RWPE2 (cell line): ENCODE data around the gene MYBPC2.

Source experiments
- ATAC-seq: fragments of 200-7000 bp; cut with Tn5 transposase; 3 replicates; pipeline ENCODE4 v1.9.1; 2021; ENCODE audit warnings: low read depth
- DNase-seq: peaks from one replicate; pipeline ENCODE4 v3.0.0-alpha.2; 2020; ENCODE audit warnings: low spot score
- H3K27ac ChIP-seq: fragments of 450-650 bp; 2 replicates; pipeline ENCODE4 v1.5.1; 2017; ENCODE audit warnings: mild to moderate bottlenecking; ENCODE audit not compliant: poor library complexity, severe bottlenecking
- H3K27me3 ChIP-seq: fragments of 250-450 bp; sonication (Bioruptor Pico); 2 replicates; pipeline ENCODE4 v1.5.1; 2021; ENCODE audit warnings: mild to moderate bottlenecking, moderate library complexity; ENCODE audit not compliant: insufficient read depth, poor library complexity, severe bottlenecking
- H3K36me3 ChIP-seq: fragments of 250-450 bp; sonication (Bioruptor Pico); 2 replicates; pipeline ENCODE4 v1.5.1; 2020; ENCODE audit warnings: low read depth, mild to moderate bottlenecking, moderate library complexity
- H3K4me1 ChIP-seq: fragments of 250-450 bp; sonication (Bioruptor Pico); 2 replicates; pipeline ENCODE4 v1.5.1; 2021; ENCODE audit warnings: mild to moderate bottlenecking, moderate library complexity; ENCODE audit not compliant: insufficient read depth, poor library complexity, severe bottlenecking
- H3K4me3 ChIP-seq: fragments of 250-450 bp; sonication (Bioruptor Pico); 2 replicates; pipeline ENCODE4 v1.5.1; 2021; ENCODE audit warnings: mild to moderate bottlenecking, moderate library complexity; ENCODE audit not compliant: severe bottlenecking
- H3K9me3 ChIP-seq: fragments of 250-450 bp; sonication (Bioruptor Pico); 2 replicates; pipeline ENCODE4 v1.5.1; 2021; ENCODE audit warnings: mild to moderate bottlenecking, moderate library complexity; ENCODE audit not compliant: severe bottlenecking
- TF ChIP-seq, protein P1 (sequence below): fragments of 450-650 bp; IDR thresholded peaks from one replicate; pipeline ENCODE4 v1.5.1; 2017; ENCODE audit warnings: mild to moderate bottlenecking, moderate library complexity; ENCODE audit not compliant: poor library complexity, severe bottlenecking

The MYBPC2 gene

DNA sequence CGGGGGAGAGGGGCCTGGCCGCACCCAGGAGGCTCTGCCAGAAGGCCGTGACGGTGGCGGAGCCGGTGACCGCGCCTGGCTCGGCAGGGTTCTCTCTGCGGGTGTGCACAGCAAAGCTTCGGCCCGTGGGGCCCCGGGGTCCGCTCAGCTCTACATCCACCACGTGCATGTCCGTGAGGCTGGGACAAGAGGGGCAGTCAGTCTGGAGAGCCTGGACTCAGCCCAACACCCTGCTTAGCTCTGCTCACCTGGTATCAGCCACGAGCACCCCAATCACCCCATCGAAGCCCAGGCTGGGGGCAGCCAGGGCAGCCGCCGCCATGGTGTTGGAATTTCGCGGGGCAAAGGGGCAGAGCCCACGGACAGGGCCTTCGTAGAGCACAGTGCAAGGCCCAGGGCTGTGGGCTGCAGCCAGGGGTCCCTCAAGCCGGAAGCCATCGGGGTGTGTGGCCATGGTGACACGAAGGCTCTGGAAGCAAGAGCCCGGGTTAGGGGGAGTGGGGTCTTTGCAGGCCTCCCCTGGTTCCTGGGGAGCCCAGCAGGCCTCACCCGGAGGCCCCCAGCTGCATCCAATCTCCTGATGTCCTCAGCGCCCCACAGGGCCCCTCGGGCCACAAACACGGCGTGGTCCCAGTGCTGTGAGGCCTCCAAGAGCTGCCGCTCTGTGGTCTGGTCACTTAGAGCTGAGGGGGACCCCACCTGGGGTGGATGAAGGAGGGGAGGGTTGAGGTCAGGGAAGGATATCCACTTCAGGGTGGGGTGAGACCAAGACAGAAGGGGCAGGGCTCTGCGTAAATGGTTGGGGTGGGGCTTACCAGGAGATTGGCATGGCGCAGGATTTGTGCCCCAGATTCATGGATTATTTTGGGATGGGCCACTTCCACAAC is 79.7 kb downstream of the MYBPC2 start:
- Histone ChIP-seq H3K27ac (no peak overlapping the region), H3K4me3 (no peak overlapping the region)

DNA sequence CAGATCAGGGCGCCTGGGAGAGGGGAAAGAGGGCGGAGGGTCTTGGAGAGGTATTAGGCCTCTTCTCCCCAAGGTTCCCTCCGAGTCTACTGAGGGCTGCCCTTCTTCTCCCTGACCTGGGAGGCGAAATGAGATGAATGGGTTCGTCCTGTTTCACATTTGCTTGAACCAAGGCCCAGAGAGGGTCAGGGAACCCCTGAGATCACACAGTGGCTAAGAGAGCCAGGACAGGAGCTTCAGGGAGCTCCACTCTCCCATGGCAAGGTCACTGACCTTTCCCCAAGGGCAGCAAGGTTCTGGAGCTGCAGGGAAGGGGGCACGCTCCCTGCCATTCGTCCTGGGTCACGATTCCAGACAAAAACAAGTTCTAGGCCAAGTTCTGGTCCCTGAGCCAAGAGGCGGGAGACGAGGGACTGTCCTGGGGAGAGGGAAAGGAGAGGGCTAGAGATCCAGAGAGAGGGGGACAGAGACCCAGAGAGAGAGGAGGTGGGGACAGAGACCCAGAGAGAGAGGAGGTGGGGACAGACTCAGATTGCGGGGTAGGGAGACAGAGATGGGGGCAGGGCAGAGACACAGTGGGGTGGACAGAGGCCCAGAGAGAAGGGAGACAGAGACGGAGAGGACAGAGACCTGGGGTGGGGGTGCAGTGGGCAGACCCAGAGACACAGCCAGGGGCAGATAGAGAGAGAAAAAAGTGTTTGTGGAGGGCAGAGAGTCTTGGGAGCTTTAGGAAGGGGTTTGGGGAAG is 80.5 kb downstream of the MYBPC2 start:
- H3K4me3 ChIP-seq = no peak overlapping the region
- DNase-seq (no peak), ATAC-seq (no peak)
- H3K9me3 ChIP-seq = no peaks in the 10 kb centered on the region
- no peaks in the 10 kb centered on the region for H3K36me3 ChIP-seq
- no peaks in the 10 kb centered on the region for H3K27me3 ChIP-seq
- no peaks in the 10 kb centered on the region for H3K4me1 ChIP-seq
- H3K27ac ChIP-seq = no peak overlapping the region
- TF ChIP-seq, protein P1, sequence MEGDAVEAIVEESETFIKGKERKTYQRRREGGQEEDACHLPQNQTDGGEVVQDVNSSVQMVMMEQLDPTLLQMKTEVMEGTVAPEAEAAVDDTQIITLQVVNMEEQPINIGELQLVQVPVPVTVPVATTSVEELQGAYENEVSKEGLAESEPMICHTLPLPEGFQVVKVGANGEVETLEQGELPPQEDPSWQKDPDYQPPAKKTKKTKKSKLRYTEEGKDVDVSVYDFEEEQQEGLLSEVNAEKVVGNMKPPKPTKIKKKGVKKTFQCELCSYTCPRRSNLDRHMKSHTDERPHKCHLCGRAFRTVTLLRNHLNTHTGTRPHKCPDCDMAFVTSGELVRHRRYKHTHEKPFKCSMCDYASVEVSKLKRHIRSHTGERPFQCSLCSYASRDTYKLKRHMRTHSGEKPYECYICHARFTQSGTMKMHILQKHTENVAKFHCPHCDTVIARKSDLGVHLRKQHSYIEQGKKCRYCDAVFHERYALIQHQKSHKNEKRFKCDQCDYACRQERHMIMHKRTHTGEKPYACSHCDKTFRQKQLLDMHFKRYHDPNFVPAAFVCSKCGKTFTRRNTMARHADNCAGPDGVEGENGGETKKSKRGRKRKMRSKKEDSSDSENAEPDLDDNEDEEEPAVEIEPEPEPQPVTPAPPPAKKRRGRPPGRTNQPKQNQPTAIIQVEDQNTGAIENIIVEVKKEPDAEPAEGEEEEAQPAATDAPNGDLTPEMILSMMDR = no peak

More for the DNA sequence above, 79.7 kb downstream of the MYBPC2 start:
- no peaks in the 10 kb centered on the region for H3K9me3 ChIP-seq
- H3K4me1 ChIP-seq = no peaks in the 10 kb centered on the region
- ATAC-seq = no peak
- no peaks in the 10 kb centered on the region for H3K36me3 ChIP-seq
- TF ChIP-seq, protein P1 = no peak
- DNase-seq = no peak
- no peaks in the 10 kb centered on the region for H3K27me3 ChIP-seq

DNA sequence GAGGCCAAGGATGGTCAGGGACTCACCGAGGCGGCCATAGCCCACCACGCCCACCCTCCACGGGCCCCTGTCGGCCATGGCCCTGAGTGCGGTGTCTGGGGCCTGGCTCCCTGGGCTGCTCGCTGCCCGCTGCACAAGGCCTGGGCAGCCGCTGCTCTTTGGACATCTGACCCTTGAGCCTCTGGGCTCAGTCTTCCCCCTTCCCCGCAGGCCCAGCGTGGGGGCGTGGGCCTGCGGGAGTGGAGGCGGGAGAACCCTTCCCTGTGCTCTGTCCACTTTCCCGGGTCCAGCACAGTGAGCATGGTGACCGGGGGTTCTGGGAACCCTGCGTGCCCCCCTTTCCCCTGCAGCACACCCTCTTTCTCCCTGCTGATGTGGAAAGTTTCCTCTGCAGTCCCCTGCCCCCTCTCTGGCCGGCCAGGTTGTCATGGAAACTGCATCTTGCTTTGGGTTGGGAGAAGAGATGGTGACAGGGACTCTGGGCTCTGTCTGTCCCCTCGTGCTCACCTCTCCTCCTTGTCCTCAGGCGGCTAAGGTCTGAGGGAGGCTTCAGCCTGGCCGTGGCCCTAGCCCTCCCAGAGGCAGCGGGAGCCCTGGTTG is 81.2 kb downstream of the MYBPC2 start, which contains the start of gene ASPDH:
TSS of gene ASPDH (minus strand) at position 168 of the 600 bp plus-strand sequence. CDS start at position 78, 90 bp downstream.
- no peaks in the 10 kb centered on the region for H3K27me3 ChIP-seq
- ATAC-seq = no peak
- no peak within 1 kb of the TSS for H3K27ac ChIP-seq
- no peak within 1 kb of the TSS for H3K4me3 ChIP-seq
- DNase-seq = no peak
- no peaks in the 10 kb centered on the region for H3K4me1 ChIP-seq
- TF ChIP-seq, protein P1 = no peak
- H3K36me3 ChIP-seq = no peaks in the 10 kb centered on the region
- H3K9me3 ChIP-seq = no peaks in the 10 kb centered on the region

DNA sequence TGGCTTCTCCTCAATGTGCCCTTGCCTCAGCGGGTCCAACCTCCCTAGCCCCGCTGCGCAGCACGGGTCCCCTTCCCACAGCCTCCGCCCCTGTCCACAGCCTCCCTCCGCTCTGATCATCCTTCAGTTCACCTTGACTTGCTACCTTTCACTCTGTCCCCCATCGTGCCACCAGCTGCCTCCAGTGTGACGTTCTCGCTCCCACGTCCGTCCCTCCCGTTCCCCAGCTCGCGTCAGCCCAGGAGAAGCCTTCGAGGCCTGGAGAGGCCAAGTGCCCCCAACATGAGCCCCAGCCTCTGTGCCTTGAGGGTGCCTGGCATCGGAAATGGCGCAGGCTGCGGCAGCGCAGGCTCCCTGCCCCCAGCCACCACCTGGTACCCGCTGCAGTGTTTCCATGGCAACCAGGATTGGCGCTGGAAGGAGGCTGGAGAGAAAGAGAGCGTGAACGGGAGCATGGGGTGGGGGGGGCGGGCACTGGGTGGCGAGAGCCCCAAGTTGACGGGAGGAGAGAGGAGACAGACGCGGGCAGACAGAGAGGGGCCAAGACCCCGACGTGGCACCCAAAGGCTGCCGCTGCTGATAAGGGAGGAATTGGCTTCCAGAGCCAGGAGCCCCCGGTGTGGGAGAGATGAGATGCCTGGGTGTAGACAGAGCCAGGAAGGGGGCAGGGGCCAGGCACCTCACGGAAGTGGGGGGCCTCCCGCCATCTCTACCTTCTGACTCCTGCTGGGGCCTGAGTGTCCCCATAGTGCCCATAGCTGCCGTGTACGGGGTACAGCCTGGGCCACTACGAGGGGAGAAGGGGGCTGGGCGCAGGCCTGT is 81.9 kb downstream of the MYBPC2 start:
- H3K36me3 ChIP-seq = no peaks in the 10 kb centered on the region
- no peak for ATAC-seq
- no peaks in the 10 kb centered on the region for H3K4me1 ChIP-seq
- TF ChIP-seq, protein P1 = no peak
- H3K27ac ChIP-seq = no peak overlapping the region
- H3K27me3 ChIP-seq = no peaks in the 10 kb centered on the region
- H3K9me3 ChIP-seq = no peaks in the 10 kb centered on the region
- H3K4me3 ChIP-seq = no peak overlapping the region
- DNase-seq = no peak
